ENCODE measurements around the gene TOMM7.
A peak's percentile ranks its signal among the peaks of the same experiment; 100 is the strongest.
"Not testable (repeated sequence)": the region's sequence is repeated elsewhere in the genome, so short reads cannot be mapped to it uniquely, and the experiment has no call there.

TOMM7 gene

DNA sequence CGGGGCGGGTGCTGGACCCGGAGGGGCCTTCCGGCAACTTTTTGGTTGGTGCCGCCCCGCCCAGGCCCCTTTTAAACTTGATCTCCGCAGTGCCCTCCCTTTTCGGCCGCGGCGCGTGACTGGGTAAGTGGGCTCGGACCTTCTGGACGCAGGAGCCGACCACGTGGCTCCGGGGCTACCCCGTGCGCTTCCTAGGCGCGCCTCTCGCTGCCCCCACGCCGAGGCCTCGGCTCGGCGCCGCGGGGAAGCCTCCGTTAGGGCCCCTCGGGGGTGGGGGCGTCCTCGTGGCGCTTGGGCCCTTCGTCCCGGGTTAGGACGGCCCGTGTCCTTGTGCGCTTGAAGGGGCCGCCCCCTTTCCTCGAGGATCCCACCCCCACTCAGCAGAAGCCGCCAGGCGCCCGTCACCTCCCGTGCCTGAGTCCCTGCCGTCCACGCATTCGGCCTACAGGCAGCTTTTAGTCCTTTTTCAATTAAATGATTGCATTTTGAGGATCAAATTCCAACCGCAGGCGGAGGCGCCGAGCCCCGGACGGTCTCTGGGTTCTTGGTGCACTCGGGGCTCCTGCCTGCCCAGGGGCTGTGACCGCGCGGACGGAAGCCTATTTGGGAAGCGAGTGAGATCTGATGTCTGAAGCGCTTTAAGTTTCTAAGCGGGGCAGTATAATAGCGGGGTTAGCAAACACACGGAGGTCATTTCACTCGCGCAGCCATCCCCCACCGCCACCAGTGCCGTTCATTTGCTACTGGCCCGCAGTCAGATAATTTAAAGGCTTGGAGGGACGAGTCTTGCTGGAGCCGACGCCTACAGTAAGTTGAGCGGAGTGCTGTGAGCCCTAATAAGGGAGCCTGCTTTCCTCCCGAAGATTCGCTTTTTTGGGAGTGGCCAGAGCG, 31.8 kb upstream of the TOMM7 start:
- peak; percentile 65 to 71 (median 67) for DNase-seq
- peak overlapping the region; percentile 94 for H3K4me3 ChIP-seq (ENCODE audit: insufficient read depth, low read depth, low read length, poor library complexity, severe bottlenecking)
- H3K4me1 ChIP-seq (ENCODE audit: control insufficient read depth, insufficient read depth, low read length, poor library complexity, severe bottlenecking): peaks cover 8% of the 10 kb centered on the region
- H3K9me3 ChIP-seq (ENCODE audit: control insufficient read depth, low read length): no peaks in the 10 kb centered on the region
- H3K27me3 ChIP-seq (replicated peaks; ENCODE audit: control insufficient read depth, insufficient read depth, low read length, poor library complexity, severe bottlenecking): no peaks in the 10 kb centered on the region
- peak overlapping the region; percentile 85 for H3K27ac ChIP-seq (ENCODE audit: insufficient read depth, low read length, poor library complexity, severe bottlenecking)
- H3K36me3 ChIP-seq (ENCODE audit: control insufficient read depth, insufficient read depth, low read length): no peaks in the 10 kb centered on the region

DNA sequence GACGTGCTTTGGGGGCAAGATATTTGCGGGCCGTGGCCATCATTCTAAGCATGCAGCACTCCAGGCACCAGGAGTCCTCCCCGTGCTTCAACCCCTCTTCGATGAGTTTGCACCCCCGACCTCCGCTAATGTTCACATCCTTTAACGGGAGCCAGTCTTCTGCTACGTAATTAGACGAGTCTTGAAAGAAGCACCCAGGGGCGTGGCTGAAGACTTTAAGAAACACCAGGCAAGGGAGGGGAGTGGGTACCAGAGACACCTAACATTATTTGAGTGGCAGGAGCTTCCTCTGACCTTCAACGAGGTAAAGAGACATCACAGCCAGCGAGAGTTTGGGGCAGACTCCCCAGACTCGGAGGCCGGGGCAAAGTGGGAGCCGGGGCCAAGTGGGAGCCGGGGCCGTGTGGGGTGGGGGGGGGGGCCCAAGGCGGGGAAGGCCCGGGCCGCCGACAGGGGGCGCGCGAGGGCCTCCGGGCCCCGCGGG, 31.1 kb upstream of the TOMM7 start:
- Histone ChIP-seq H3K27me3 (replicated peaks; ENCODE audit: control insufficient read depth, insufficient read depth, low read length, poor library complexity, severe bottlenecking) (no peaks in the 10 kb centered on the region), H3K4me1 (ENCODE audit: control insufficient read depth, insufficient read depth, low read length, poor library complexity, severe bottlenecking) (peaks cover 8% of the 10 kb centered on the region), H3K27ac (ENCODE audit: insufficient read depth, low read length, poor library complexity, severe bottlenecking) (peak overlapping the region; percentile 85), H3K4me3 (ENCODE audit: insufficient read depth, low read depth, low read length, poor library complexity, severe bottlenecking) (peak overlapping the region; percentile 94), H3K36me3 (ENCODE audit: control insufficient read depth, insufficient read depth, low read length) (no peaks in the 10 kb centered on the region), H3K9me3 (ENCODE audit: control insufficient read depth, low read length) (no peaks in the 10 kb centered on the region)
- no peak for DNase-seq

DNA sequence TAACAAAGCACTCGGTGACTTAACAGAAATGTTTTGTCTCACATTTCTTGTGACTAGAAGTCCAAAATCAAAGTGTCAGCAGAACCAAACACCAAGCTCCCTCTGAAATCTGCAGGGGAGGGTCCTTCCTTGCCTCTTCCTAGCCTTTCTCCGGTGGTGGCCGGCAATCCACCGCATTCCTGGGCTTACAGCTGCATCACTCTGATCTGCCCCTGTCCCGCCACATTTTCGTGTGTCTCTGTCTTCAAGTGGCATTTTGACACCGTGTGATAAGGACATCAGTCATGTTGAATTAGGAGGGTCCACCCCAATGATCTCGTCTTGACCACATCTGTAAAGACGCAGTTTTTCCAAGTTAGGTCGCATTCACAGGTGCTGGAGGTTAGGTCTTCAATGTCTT, 30.5 kb upstream of the TOMM7 start:
- Histone ChIP-seq H3K4me3 (ENCODE audit: insufficient read depth, low read depth, low read length, poor library complexity, severe bottlenecking) (peak overlapping the region; percentile 94), H3K36me3 (ENCODE audit: control insufficient read depth, insufficient read depth, low read length) (no peaks in the 10 kb centered on the region), H3K4me1 (ENCODE audit: control insufficient read depth, insufficient read depth, low read length, poor library complexity, severe bottlenecking) (peaks cover 8% of the 10 kb centered on the region), H3K27me3 (replicated peaks; ENCODE audit: control insufficient read depth, insufficient read depth, low read length, poor library complexity, severe bottlenecking) (no peaks in the 10 kb centered on the region), H3K27ac (ENCODE audit: insufficient read depth, low read length, poor library complexity, severe bottlenecking) (no peak overlapping the region), H3K9me3 (ENCODE audit: control insufficient read depth, low read length) (no peaks in the 10 kb centered on the region)
- DNase-seq: no peak

DNA sequence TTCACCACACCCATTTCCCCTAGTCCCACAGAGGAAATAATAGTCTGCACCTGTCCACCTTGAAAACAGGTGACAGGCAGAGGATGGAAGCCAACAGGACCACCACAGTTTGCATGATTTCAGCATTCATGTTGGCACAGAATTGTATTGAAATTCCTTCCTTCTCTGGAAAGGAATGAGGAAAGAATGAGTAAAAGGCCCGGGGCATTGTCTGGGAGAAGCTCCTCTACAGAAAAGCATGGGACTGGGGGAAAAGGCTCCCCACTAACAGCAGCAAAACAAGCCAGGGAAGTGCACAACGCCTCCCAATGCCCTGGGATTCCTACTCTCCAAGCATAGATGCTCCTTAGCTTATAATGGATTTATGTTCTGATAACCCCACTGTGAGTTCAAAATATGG, 28.5 kb upstream of the TOMM7 start:
- Histone ChIP-seq H3K4me3 (ENCODE audit: insufficient read depth, low read depth, low read length, poor library complexity, severe bottlenecking) (no peak overlapping the region), H3K4me1 (ENCODE audit: control insufficient read depth, insufficient read depth, low read length, poor library complexity, severe bottlenecking) (peaks cover 8% of the 10 kb centered on the region), H3K9me3 (ENCODE audit: control insufficient read depth, low read length) (no peaks in the 10 kb centered on the region), H3K27ac (ENCODE audit: insufficient read depth, low read length, poor library complexity, severe bottlenecking) (no peak overlapping the region), H3K27me3 (replicated peaks; ENCODE audit: control insufficient read depth, insufficient read depth, low read length, poor library complexity, severe bottlenecking) (no peaks in the 10 kb centered on the region), H3K36me3 (ENCODE audit: control insufficient read depth, insufficient read depth, low read length) (no peaks in the 10 kb centered on the region)
- DNase-seq: no peak

DNA sequence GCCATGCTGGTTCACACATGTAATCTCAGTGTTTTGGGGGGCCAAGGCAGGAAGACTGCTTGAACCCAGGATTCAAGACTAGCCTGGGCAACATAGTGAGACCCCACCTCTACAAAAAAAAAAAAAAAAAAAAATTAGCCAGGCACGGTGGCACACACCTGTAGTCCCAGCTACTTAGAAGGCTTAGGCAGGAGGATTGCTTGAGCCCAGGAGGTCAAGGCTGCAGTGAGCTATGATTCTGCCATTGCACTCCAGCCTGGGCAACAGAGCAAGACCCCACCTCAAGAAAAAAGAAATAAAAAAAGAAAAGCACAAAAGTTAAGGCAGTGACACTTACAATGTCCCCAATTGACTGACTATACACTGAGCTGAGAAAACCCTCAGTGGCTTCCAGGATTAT, 27.7 kb upstream of the TOMM7 start:
- not testable (repeated sequence) for H3K9me3 ChIP-seq (ENCODE audit: control insufficient read depth, low read length); H3K4me3 ChIP-seq (ENCODE audit: insufficient read depth, low read depth, low read length, poor library complexity, severe bottlenecking); H3K36me3 ChIP-seq (ENCODE audit: control insufficient read depth, insufficient read depth, low read length)

DNA sequence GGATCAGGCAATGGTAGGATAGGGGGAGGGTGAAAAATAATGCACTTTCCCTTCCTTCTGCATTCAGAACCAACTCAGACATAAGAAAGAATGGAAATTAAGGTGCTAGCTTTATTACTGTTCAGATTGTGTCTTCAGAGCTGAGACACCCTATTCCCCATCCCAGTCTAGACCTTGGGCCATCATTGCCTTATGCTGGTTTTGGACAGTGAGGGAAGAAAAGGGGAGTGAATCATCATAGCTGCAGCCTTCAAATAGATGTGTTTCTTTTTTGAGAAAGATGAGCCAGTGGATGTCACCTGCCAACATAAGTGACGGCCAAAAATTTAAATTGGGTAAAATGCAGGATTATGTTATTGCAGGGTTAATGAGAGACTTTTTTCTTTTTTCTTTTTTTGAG, 27.0 kb upstream of the TOMM7 start:
- H3K9me3 ChIP-seq (ENCODE audit: control insufficient read depth, low read length): no peaks in the 10 kb centered on the region
- no peaks in the 10 kb centered on the region for H3K27me3 ChIP-seq (replicated peaks; ENCODE audit: control insufficient read depth, insufficient read depth, low read length, poor library complexity, severe bottlenecking)
- H3K4me1 ChIP-seq (ENCODE audit: control insufficient read depth, insufficient read depth, low read length, poor library complexity, severe bottlenecking): peaks cover under 1% of the 10 kb centered on the region
- no peak overlapping the region for H3K4me3 ChIP-seq (ENCODE audit: insufficient read depth, low read depth, low read length, poor library complexity, severe bottlenecking)
- no peaks in the 10 kb centered on the region for H3K36me3 ChIP-seq (ENCODE audit: control insufficient read depth, insufficient read depth, low read length)
- DNase-seq: no peak
- no peak overlapping the region for H3K27ac ChIP-seq (ENCODE audit: insufficient read depth, low read length, poor library complexity, severe bottlenecking)

More for the DNA sequence above, 27.7 kb upstream of the TOMM7 start:
- H3K27ac ChIP-seq (ENCODE audit: insufficient read depth, low read length, poor library complexity, severe bottlenecking); H3K27me3 ChIP-seq (replicated peaks; ENCODE audit: control insufficient read depth, insufficient read depth, low read length, poor library complexity, severe bottlenecking); DNase-seq; H3K4me1 ChIP-seq (ENCODE audit: control insufficient read depth, insufficient read depth, low read length, poor library complexity, severe bottlenecking): not testable (repeated sequence)

DNA sequence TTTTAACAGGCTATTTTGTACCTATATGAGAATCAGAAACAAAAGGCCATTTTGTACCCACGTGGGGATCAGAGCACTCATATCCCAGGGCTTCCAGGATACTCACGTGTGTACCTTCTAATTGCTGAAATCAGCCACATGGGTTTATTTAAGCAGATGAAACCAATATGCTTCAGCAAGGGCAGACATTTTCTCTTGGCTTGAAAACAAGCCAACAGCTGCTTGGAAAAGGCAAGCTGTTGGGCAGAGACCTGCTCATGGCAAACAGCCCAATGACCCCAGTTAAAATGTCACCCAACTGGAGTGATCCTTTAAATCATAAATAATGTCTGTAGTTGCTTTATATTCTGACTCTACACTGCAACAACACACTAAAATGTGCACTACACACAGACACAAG, 26.5 kb upstream of the TOMM7 start:
- H3K4me1 ChIP-seq (ENCODE audit: control insufficient read depth, insufficient read depth, low read length, poor library complexity, severe bottlenecking): no peaks in the 10 kb centered on the region
- no peaks in the 10 kb centered on the region for H3K36me3 ChIP-seq (ENCODE audit: control insufficient read depth, insufficient read depth, low read length)
- no peaks in the 10 kb centered on the region for H3K27me3 ChIP-seq (replicated peaks; ENCODE audit: control insufficient read depth, insufficient read depth, low read length, poor library complexity, severe bottlenecking)
- DNase-seq: no peak
- no peak overlapping the region for H3K27ac ChIP-seq (ENCODE audit: insufficient read depth, low read length, poor library complexity, severe bottlenecking)
- H3K9me3 ChIP-seq (ENCODE audit: control insufficient read depth, low read length): no peaks in the 10 kb centered on the region
- no peak overlapping the region for H3K4me3 ChIP-seq (ENCODE audit: insufficient read depth, low read depth, low read length, poor library complexity, severe bottlenecking)

DNA sequence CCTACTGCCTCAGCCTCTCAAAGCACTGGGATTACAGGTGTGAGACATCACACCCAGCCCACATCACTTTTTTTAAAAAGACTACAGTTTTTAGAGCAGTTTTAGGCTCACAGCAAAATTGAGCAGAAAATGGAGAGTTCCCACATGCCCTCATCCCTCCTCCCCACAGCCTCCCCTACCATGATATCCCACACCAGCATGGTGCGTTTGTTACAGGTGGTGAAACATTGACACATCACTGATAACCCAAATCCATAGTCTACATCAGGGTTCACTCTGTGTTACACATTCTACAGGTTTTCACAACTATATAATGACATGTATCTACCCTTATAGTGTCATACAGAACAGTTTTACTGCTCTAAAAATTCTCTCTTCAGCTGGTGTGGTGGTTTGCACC, 24.3 kb upstream of the TOMM7 start:
- Histone ChIP-seq H3K4me3 (ENCODE audit: insufficient read depth, low read depth, low read length, poor library complexity, severe bottlenecking) (no peak overlapping the region), H3K4me1 (ENCODE audit: control insufficient read depth, insufficient read depth, low read length, poor library complexity, severe bottlenecking) (no peaks in the 10 kb centered on the region), H3K9me3 (ENCODE audit: control insufficient read depth, low read length) (no peaks in the 10 kb centered on the region), H3K36me3 (ENCODE audit: control insufficient read depth, insufficient read depth, low read length) (no peaks in the 10 kb centered on the region), H3K27me3 (replicated peaks; ENCODE audit: control insufficient read depth, insufficient read depth, low read length, poor library complexity, severe bottlenecking) (no peaks in the 10 kb centered on the region), H3K27ac (ENCODE audit: insufficient read depth, low read length, poor library complexity, severe bottlenecking) (no peak overlapping the region)
- no peak for DNase-seq

DNA sequence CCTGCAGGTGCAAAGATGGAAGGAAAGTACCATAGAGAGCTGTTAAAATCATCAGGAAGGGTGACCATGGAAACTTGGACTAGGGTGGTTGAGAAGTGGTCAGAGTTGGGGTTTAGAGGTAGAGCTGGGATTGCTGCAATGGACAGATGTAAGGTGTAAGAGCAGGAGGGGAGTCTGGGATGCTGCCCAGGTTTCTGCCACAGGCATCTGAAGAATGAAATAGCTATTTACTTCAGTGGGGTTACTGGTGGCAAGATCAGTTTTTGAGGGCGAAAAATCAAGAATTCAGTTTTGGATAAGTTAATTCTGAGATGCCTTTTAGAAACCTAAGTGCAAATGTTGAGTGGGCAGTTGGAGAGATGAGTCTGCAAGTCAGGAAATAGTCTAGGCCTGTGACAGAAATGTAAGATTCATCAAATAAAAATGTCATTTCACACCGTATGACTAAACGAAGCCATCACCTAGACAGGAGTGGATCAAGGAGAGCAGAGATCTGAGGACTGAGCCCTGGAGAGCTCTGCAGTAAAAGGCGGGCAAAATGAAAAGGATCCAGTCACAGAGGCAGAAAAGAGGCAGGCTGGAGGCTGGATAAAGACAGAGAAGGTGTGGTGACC, 22.7 kb upstream of the TOMM7 start:
- Histone ChIP-seq H3K4me1 (ENCODE audit: control insufficient read depth, insufficient read depth, low read length, poor library complexity, severe bottlenecking) (no peaks in the 10 kb centered on the region), H3K27ac (ENCODE audit: insufficient read depth, low read length, poor library complexity, severe bottlenecking) (no peak overlapping the region), H3K4me3 (ENCODE audit: insufficient read depth, low read depth, low read length, poor library complexity, severe bottlenecking) (no peak overlapping the region), H3K27me3 (replicated peaks; ENCODE audit: control insufficient read depth, insufficient read depth, low read length, poor library complexity, severe bottlenecking) (no peaks in the 10 kb centered on the region), H3K9me3 (ENCODE audit: control insufficient read depth, low read length) (no peaks in the 10 kb centered on the region), H3K36me3 (ENCODE audit: control insufficient read depth, insufficient read depth, low read length) (no peaks in the 10 kb centered on the region)
- DNase-seq: no peak

DNA sequence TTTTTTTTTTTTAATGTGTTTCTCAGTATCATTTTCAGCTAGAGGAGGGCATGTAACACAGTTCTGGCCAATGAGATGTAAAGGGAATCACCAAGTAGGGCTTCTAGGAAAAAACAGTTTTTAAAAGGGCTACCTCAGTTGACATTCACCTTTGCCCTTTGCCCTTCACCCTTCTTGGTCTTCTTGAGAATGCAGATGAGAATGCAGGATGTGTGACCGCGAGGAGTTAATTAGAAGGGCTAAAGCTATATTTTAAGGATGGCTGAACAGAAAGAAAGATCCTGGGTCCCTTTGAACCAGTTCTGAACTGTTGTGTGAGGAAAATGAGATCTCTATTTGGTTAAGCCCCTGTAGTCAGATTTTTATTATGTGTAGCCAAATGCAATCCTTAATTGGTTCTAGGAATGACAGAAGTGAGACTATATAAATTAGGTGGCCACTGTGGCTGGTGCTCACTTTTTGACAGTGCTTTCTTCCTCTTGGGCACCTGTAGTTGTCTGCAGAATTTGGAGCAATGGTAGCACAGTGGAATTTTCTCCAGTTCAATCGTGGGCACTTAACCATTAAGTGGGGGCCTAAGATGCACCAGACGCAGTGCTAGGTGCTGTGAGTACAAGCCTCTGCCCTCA, 21.1 kb upstream of the TOMM7 start:
- Histone ChIP-seq H3K4me1 (ENCODE audit: control insufficient read depth, insufficient read depth, low read length, poor library complexity, severe bottlenecking) (no peaks in the 10 kb centered on the region), H3K36me3 (ENCODE audit: control insufficient read depth, insufficient read depth, low read length) (no peaks in the 10 kb centered on the region), H3K9me3 (ENCODE audit: control insufficient read depth, low read length) (no peaks in the 10 kb centered on the region), H3K27me3 (replicated peaks; ENCODE audit: control insufficient read depth, insufficient read depth, low read length, poor library complexity, severe bottlenecking) (no peaks in the 10 kb centered on the region), H3K4me3 (ENCODE audit: insufficient read depth, low read depth, low read length, poor library complexity, severe bottlenecking) (no peak overlapping the region), H3K27ac (ENCODE audit: insufficient read depth, low read length, poor library complexity, severe bottlenecking) (no peak overlapping the region)
- no peak for DNase-seq

Data from effector memory CD4-positive, alpha-beta T cell (primary cell).